ENCODE measurements around the gene NFKBIE. TPM values are rescaled to one million over a fixed set of nuclear protein-coding genes. Genes with fewer than 3 reads are reported as not detected.
A peak's percentile ranks its signal among the peaks of the same experiment; 100 is the strongest.
"Not testable (repeated sequence)": the region's sequence is repeated elsewhere in the genome, so short reads cannot be mapped to it uniquely, and the experiment has no call there.

NFKBIE gene
- total RNA-seq, 1 donor from 2014 or later = 4.7 TPM

DNA sequence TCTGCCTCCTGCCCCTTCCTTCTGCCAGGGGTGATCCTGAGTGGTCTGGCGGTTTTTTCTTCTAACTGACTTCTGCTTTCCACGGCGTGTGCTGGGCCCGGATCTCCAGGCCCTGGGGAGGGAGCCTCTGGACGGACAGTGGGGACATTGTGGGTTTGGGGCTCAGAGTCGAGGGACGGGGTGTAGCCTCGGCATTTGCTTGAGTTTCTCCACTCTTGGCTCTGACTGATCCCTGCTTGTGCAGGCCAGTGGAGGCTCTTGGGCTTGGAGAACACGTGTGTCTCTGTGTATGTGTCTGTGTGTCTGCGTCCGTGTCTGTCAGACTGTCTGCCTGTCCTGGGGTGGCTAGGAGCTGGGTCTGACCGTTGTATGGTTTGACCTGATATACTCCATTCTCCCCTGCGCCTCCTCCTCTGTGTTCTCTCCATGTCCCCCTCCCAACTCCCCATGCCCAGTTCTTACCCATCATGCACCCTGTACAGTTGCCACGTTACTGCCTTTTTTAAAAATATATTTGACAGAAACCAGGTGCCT lies 31.7 kb downstream of the NFKBIE start:
- DNase-seq (ENCODE audit: low spot score) = peak; percentile 64
- intact Hi-C loops (cut with DNase I) = loop anchor here (1.0 to 2.0 kb wide), 2 partner anchors 12 to 61 kb away; no protein-coding TSS in a partner anchor

DNA sequence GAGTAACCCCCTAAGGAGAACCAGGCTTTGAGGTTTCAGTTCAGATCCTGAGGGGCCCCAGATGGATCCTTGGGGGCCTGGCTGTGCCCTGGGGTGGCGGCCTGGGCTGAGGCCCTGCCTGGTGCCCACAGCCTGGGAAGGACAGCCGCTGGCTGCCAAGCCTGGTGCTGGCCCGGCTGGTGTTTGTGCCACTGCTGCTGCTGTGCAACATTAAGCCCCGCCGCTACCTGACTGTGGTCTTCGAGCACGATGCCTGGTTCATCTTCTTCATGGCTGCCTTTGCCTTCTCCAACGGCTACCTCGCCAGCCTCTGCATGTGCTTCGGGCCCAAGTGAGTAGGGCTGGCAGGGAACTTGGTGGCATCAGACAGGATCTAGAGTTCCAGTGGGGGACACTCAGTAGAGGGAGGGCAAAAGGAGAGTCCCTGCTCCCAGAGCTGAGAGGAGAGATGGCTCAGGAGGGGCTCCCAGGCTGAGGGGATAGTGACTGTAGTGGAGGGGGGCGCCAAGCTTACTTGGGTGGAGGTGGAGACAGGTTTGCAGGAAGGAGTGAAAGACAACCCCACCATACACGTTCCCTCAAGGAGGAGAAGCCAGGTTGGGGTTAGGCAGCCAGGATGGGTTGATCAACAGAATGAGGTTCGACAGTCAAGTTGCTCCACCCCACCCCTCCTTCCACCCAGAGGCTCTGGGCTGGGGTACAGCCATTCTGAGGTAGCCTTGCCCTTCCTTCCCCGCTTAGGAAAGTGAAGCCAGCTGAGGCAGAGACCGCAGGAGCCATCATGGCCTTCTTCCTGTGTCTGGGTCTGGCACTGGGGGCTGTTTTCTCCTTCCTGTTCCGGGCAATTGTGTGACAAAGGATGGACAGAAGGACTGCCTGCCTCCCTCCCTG lies 32.4 kb downstream of the NFKBIE start:
- DNase-seq (ENCODE audit: low spot score) = no peak
- intact Hi-C loops (cut with DNase I) = no loop called here

DNA sequence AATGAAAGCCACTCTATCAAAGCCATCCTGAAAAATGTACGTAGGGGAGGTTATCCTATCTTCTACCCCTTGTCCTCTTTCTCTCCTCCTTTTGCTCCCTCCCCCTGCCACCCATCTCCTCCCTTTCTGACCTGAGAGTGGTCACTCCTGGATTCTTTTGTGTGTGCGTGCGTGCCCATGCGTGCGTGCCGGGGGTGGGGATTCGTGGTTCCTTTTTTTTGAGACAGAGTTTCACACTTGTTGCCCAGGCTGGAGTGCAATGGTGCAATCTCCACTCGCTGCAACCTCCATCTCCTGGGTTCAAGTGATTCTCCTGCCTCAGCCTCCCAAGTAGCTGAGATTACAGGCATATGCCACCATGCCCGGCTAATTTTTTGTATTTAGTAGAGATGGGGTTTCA lies 33.9 kb downstream of the NFKBIE start:
- intact Hi-C loops (cut with DNase I); DNase-seq (ENCODE audit: low spot score): not testable (repeated sequence)

DNA sequence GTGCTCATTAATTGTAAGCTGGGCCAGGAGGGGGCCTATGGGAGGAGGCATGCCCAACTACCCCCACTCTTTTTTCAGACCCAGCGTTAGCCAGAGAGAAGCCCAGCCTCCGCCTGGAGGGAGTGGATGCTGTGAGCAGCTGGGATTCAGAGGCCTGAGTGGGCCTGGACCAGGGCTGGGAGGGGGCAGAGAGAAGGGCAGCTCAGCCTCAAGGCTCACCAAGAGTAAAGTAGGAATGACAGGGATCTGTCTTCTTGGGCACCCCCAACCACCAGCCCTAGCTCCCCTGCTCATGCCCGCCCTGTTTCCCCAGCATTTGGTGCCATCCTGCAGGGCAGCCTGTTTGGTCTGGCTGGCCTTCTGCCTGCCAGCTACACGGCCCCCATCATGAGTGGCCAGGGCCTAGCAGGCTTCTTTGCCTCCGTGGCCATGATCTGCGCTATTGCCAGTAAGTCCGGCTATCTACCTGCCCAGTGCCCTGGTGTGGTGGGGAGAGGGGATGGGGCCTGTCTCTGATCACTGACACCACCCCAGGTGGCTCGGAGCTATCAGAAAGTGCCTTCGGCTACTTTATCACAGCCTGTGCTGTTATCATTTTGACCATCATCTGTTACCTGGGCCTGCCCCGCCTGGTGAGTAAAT lies 35.2 kb downstream of the NFKBIE start:
- intact Hi-C loops (cut with DNase I) = no loop called here
- no peak for DNase-seq (ENCODE audit: low spot score)

DNA sequence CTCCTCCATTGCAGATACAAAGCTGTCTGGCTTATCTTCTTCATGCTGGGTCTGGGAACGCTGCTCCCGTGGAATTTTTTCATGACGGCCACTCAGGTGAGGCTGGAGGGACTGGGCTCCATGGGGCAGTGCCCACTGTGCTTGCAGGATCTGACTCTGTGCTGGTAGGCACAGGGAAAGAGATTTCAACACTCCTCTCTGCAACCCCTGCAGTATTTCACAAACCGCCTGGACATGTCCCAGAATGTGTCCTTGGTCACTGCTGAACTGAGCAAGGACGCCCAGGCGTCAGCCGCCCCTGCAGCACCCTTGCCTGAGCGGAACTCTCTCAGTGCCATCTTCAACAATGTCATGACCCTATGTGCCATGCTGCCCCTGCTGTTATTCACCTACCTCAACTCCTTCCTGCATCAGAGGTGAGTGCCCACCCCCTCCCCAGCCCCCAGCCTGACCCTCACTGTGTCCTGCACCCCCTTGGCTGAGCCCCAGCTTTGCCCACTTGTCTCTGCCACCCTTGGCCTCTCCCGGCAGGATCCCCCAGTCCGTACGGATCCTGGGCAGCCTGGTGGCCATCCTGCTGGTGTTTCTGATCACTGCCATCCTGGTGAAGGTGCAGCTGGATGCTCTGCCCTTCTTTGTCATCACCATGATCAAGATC lies 35.8 kb downstream of the NFKBIE start:
- intact Hi-C loops (cut with DNase I) = loop anchor here (10.0 kb wide), 1 partner anchor 455 kb away; the partner anchor contains the start of gene VEGFA
- peak; percentile 73 for DNase-seq (ENCODE audit: low spot score)

DNA sequence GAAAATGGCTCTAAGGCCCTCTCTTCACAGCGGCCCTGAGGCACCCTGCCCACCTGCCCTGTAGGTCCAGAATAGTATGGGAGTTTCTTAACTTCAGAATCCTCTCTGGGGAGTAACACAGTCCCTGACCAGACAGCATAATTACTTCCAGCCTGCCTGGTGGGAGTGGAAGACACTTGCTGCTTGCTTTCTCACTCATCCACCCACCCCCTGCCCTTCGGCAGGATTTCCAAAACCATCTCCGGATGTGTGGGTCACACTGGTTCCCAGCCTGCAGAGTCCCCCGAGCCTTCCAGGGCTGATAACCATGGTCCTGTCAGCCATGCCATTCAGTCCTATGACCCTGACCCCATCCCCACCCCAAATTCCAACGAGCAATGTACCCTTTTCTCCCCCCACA lies 36.5 kb downstream of the NFKBIE start:
- no peak for DNase-seq (ENCODE audit: low spot score)
- intact Hi-C loops (cut with DNase I) = loop anchor here (10.0 kb wide), 1 partner anchor 454 kb away; the partner anchor contains the start of gene VEGFA

DNA sequence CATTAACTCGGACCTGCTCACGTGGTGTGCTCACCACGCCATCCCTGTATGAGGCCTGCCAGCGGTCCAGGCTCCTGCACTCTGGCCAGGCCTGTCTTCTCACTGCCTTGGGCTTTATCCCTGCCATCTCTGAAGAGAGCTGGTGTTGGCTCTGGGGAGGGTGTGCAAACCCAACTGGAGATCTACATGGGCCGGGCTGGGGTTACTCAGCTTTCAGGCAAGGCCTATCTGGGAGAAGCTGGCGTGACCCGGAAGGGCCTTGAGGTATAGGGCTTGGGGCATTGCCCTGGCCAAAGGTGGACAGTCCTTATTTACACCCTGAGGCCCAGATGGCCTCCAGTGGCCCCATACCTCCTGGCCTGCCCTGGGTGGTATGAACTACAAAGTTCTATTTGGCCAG lies 36.9 kb downstream of the NFKBIE start:
- DNase-seq (ENCODE audit: low spot score) = no peak
- intact Hi-C loops (cut with DNase I) = loop anchor here (10.0 kb wide), 1 partner anchor 454 kb away; the partner anchor contains the start of gene VEGFA

DNA sequence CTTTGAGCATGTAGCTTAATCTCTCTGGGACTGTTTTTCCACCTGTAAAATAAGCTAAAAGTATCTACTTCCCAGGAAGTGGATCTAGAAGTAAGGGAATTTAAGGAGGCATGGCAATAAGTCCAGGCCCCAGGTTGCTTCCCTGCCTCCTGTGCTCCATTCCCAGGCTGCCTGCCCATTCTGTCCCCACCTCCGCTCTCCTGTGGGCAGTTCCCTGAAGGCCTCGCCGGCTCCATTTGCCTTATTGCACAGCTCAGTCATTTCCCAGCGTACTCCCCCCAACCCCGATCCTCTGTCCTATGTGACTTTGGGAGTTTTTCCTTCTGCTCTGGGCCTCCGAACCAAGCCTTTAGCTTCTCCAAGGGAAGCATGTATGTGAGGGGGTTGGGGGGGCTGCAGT lies 37.3 kb downstream of the NFKBIE start:
- intact Hi-C loops (cut with DNase I) = loop anchor here (10.0 kb wide), 1 partner anchor 453 kb away; the partner anchor contains the start of gene VEGFA
- peak; percentile 67 for DNase-seq (ENCODE audit: low spot score)

DNA sequence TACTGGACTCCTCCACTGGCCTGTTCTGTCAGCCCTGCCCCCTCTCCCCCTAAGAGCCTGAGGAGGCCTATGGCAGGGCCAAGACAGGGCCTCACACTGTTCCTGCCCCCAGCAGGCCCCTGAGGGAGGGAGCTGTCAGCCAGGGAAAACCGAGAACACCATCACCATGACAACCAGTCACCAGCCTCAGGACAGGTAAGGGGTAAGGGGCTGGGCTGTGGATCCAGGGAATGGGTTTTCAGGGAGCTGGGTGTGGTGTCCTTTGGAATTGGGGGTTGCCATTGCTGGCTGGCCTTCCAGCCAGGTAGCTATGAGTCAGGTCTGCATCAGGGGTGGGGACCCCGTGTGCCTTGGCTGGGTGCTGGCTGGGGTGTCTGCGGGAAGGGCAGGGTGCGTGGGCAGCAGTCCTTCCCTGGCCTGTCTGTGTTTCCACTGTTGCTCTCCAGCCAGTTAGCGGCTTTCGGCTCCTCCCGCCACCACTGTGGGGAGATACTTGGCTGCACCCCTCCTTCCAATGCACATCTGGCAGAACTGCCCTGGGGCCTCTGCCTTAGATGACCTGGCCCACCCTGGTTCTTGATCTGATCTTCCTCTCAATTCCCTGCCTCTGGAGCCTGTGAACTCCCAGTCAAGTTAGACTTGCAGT lies 38.1 kb downstream of the NFKBIE start:
- DNase-seq (ENCODE audit: low spot score) = peak; percentile 69

DNA sequence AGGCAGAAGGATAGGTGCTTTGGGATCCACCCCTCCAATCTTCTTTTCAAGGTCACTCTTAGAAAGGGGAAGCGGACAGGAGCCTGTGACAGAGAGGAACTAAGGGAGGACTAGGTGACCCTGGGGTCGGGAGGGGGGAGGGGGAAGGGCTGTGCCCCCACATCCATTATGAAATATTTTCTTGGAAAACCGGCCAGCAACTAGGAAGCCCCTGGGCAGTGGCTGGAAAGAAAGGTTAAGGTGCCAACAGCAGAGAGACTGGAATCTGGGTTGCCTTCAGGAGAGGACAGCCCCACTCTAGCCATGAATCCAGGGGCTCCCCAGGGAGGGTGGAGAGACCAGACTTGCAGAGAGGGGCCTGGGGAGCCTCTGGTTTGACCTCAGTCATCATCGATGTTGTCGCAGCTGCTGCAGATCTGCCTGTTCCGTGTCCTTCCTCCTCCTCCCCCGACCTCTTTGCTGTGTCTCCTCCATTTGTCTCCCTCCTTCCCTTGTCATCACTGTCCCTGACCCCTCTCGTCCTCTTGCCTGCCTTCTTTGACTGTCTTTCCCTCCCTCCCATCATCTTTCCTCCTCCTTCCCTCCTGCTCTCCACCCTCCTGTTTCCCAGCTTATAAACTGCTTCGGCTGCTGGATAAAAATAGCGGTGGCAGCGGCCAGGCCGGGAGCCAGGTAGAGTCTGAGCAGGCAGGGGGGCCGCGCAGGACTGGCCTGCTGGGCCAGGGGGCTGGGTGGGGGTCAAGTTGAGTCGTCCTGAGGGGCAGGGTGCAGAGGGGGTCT lies 38.8 kb downstream of the NFKBIE start:
- peak; percentile 81 for DNase-seq (ENCODE audit: low spot score)
- intact Hi-C loops (cut with DNase I) = loop anchor here (10.0 kb wide), 1 partner anchor 452 kb away; the partner anchor contains the start of gene VEGFA

More for the DNA sequence above, 38.1 kb downstream of the NFKBIE start:
- intact Hi-C loops (cut with DNase I) = loop anchor here (10.0 kb wide), 1 partner anchor 452 kb away; the partner anchor contains the start of gene VEGFA

DNA sequence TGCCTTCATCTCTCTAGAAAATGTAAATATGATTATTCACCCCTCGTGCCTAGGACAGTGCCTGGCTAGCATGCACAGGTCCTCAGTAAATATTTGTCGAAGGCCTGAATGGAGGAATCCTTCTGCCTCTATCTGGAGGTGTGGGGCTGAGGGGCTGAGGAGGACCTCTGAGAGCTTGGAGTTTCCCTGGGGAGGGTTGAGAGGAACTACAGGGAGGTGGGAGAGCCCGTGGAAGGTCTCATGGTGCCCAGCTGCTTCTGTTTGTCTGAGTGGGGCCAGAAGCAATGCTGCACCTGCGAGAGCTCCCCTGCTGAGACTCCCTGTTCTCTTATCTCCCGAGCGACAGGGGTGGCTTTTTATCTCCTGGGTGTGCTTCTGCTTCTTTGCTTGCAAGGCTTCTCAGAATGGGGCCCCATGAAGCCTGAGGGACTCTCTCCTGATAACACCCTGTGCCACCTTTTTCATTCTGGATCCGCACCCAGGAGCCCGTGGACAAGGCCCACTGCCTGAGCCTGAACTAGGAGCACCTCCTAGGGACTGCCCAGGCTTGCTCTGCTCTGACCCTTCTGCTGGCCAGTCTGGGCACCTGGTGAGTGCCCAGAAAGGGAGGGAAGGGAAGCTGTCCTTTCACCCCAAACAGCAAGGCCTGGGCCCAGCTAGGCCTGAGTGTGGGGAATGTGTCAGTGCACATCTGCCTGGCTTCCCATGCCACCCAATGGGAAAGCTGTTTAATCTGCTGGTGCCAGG lies 39.6 kb downstream of the NFKBIE start:
- peak; percentile 71 for DNase-seq (ENCODE audit: low spot score)
- intact Hi-C loops (cut with DNase I) = loop anchor here (10.0 kb wide), 1 partner anchor 451 kb away; the partner anchor contains the start of gene VEGFA

DNA sequence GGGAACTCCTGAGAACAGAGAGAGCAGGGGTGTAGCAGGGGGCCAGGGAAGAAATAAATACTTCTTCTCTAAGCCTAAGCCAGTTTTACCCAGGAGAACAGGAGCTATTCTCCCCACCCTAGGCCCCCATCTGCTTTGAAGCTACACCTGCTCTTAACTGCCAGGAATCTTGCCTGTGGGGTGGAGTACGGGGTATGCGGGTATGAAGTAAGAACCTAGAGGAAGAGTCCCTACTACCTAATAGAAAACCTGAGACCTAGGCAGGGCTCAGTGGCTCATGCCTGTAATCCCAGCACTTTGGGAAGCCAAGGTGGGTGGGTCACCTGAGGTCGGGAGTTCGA lies 40.4 kb downstream of the NFKBIE start:
- DNase-seq (ENCODE audit: low spot score) = no peak
- intact Hi-C loops (cut with DNase I) = loop anchor here (10.0 kb wide), 1 partner anchor 450 kb away; the partner anchor contains the start of gene VEGFA

DNA sequence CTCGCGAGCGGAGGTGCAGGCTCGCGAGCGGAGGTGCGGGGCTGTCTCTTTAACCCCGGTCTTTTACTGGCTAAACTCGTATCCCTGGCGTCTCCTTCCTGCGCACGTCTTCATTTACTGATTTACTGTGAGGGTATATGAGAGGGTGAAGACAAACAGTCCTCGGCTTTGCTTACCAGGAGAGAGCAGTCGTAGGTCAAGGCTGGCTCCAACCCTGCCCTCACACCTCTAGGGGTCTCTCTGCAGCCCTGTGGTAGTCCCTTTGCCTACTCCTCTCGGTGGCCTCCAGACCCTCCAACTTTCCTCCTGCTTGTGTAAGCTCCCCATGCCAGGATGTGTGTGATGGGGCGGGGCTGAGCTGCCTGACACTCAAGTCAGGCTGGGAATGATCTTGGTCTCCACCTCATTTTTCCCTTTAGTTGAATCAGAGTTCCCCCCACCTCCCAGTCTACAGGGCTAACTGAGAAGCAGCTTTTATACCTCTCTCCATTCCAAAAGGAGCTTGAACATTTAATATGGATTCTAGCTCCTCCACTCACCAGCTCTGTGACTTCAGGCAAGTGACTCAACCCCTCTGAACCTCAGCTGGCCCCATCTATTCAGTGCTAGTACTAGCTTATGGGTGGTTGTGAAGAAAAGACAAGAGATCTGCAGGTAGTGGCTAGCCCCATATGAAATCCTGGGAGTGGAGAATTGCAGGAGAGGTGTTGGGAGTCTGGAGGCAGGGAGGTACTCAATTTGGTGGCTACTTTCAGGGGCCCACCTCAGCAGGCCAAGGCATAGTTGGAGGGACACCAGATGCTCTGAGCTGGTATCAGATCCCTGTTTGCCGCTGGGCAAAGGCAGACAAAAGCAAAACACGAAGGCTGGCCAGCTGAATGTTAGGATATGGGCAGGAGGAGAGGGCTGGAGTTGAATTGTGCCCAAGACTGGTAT lies 41.1 kb downstream of the NFKBIE start:
- DNase-seq (ENCODE audit: low spot score) = peak; percentile 76
- intact Hi-C loops (cut with DNase I) = loop anchor here (10.0 kb wide), 1 partner anchor 449 kb away; the partner anchor contains the start of gene VEGFA

DNA sequence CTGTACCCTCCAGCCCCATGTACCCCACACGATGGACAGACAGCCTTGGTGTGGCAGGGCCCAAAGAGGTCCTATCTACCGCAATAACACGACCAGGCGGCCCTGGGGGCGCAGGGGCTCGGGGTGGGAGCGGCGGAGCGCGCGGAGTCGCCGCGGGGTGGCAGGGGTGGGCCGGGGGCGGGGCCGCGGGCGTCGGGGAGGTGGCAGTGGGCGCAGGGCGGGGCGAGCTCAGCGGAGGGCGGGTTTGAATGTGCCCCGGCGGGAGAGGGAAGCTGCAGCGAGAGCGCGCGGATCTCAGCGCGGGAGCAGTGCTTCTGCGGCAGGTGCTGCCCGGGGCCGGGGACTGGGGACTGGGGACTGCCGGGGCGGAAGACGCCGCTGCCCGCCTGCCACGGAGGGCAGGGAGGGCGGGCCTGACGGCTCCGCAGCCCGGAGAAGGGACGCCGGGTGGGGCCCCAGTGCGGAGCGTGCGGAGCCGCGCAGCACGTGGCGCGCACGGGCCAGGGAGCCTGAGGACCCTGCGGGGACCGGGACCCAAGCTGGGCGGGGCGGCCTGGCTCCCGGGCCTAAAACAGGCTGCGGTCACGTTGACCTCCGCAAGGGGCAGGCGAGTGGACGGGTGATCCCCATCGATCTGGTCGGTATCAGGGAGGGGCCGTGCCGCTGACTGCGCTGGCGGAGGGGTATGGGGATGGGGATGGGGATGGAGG lies 41.9 kb downstream of the NFKBIE start, which contains the start of gene SLC29A1:
SLC29A1 (plus strand) TSS at position 277 of the 710 bp plus-strand sequence. CDS start 3,719 bp downstream, outside the sequence.
- intact Hi-C loops (cut with DNase I) = loop anchor here (10.0 kb wide), 1 partner anchor 449 kb away; the partner anchor contains the start of gene VEGFA
- peak; percentile 93 for DNase-seq (ENCODE audit: low spot score)

DNA sequence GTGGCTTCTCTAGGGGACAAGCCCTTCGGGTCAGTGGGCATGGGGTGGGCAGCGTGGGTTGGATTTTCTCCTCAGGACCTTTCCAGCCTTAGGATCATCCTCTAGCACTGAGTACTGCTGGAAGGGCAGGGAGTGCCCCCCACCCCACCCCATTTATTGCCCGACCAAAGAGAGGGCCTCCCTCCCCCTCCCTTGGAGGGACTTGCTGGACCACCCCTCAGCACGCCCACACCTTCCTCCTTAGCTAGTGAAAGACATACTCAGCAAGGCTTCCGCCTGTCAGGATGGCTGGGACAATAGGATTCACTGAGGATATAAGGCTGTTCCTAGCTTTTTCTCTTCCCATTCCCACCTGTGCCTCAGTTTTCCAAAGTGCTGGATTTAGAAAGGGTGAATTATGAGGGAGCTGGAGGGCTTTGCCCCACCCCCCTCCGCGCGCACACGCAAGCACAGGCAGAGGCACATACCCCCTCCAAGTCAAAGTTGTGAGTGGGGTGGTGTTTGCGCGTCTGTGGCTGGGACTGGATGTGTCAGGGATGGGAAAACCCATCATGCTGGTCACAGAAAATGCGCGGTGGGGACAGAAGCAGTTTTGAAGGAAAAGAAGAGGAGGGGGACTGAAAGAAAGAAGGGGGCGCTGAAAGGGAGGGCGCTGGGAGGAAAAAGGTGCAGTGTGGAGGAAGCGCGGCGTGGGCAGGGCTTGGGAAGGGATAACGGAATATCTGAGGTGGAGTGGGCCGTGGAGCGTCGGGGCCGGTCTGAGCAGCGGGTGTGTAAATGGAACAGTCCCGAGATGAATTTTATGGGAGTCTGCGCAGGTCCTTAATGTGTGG lies 42.6 kb downstream of the NFKBIE start:
- peak; percentile 74 for DNase-seq (ENCODE audit: low spot score)
- intact Hi-C loops (cut with DNase I) = loop anchor here (10.0 kb wide), 1 partner anchor 448 kb away; the partner anchor contains the start of gene VEGFA

Data from cardiac septum (tissue), 1 donor.